HG02970 (cell line): Measurements from ENCODE around the gene FRAS1.
"Not testable (repeated sequence)": the region's sequence is repeated elsewhere in the genome, so short reads cannot be mapped to it uniquely, and the experiment has no call there.

Experiments used
- ATAC-seq: cut with Tn5 transposase; IDR thresholded peaks from one replicate; pipeline ENCODE4 v1.9.1; 2021; ENCODE audit warnings: mild to moderate bottlenecking, moderate library complexity, moderate number of reproducible peaks; ENCODE audit not compliant: unreplicated experiment, low FRiP score

Gene FRAS1

DNA sequence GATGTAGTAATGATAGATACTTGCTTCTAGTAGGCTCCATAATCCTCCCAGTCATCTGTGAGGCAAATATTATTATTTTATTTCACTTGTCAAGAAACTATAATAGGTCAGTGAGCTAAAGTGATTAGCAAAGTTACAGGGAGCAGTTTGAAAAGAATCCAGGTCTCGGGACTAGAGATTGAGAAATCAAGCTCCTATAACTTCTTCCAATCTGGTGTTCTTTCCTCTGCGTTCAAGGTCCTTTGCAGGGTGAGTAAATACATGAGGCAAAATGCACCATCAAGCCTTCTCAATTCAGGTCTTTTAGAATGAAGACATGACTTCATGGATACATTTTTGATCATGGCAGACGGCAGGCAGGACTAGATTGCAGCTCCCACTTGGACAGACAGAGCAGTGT, 150.4 kb downstream of the FRAS1 start:
- no peak for ATAC-seq

DNA sequence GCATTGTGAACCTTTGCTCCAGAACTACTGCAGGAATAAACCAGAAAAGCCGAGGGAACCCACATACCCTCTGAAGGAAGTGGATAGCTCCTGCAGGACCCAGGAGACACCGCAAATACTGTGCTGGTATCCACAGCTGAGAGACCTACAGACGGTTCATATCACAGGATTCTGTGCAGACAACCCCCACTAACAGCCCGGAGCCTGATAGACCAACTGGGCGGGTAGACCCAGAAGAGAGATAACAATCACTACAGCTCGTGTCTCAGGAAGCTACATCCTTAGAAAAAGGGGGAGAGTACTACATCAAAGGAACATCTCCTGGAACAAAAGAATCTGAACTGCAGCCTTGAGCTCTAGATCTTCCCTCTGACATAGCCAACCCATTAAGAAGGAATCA, 150.8 kb downstream of the FRAS1 start:
- no peak for ATAC-seq

DNA sequence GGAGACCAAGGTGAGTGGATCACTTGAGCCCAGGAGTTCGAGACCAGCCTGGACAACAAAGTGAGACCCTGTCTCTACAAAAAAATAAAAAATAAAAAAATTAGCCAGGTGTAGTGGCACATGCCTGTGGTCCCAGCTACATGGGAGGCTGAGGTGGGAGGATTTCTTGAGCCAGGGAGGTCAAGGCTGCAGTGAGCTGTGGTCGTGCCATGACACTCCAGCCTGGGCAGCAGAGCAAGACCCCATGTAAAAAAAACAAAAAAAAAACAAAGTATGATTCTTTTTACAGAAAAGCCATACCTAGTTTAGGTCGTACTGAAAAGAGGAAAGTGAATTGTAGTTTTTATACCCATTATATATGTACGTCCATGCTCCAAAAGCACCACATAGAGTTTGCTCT, 151.8 kb downstream of the FRAS1 start:
- ATAC-seq = not testable (repeated sequence)

DNA sequence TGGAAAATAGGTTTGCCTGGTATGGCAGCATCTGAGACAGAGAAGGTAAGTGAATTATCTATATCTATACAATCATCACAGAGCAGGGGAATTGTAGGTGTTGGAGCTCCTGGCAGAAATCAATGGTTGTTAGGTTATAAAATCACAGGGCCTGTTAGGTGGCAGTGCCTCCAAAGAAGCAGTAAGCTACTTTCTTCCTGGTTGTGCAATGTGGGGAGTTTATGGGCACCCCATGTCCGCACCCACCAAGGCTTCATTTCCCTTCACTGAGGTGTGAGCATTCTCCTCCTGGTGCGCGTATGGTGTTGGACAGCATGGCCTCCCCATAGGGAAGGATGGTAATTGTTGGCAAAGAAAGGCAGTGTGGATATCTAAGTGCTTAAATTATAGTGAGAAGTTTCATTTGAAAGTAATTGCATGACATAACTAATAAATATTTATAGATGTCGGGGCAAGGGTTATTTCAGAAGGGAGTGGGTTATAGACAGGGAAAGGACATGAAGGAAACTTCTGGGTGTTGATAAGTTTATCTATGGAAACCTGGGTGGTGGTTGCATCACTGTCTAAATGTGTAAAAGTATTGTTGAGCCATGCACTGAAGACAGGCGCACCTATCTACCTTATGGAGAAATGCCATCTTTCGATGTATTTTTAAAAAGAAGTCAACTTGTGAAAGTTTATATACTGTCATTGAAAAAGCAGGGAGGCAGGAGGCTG, 153.7 kb downstream of the FRAS1 start:
- no peak for ATAC-seq

DNA sequence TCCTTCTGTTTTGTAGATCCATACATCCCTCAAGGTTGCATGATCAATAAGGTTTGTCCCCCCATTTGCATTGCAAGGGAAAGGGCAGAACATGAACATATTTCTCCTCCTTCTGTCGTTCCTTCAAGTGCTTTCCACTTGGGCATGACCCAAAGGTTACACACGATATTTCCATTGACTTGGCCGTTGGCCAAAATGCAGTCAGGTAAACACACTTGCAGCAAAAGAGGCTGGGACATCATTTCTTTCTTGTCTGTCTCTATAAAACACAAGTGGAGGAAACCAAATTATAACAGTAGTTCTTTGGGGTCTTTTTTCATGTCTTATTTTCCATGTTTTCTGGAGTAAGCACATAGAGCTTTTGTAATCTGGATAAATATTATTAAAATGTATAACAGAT, 156.1 kb downstream of the FRAS1 start:
- no peak for ATAC-seq

DNA sequence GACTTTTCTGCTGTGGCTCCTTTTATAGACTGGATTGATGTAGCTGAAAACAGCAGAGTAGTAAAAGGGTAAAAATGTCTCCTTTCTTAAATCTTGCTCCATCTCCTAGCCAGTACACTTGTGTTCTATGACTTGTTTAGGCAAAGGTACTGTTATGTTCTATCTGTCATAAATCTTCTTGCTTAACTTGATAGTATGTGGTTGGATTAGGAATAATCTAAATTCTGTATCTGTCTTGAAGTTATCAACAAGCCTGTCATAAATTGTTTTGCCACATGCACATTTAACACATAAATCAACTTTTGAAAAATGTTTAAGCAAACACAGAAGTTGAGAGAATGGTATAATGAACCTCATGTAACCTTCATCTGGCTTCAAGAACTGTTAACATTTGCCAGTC, 157.0 kb downstream of the FRAS1 start:
- ATAC-seq = no peak

DNA sequence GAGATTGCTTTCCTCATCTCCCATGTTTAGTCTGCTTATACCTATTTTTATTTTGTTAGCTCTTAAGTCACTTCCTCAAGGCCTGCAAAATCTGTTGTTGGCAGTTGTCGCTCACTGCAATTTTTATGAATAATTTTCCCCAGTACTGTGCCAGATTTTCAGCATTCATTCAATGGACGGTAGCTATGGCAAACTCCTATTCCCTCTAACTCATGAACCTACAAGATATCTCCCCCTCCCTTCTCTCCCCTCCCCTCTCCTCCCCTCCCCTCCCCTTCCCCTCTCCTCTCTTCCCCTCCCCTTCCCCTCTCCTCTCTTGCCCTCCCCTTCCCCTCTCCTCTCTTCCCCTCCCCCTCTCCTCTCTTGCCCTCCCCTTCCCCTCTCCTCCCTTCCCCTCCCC, 160.4 kb downstream of the FRAS1 start:
- no peak for ATAC-seq

DNA sequence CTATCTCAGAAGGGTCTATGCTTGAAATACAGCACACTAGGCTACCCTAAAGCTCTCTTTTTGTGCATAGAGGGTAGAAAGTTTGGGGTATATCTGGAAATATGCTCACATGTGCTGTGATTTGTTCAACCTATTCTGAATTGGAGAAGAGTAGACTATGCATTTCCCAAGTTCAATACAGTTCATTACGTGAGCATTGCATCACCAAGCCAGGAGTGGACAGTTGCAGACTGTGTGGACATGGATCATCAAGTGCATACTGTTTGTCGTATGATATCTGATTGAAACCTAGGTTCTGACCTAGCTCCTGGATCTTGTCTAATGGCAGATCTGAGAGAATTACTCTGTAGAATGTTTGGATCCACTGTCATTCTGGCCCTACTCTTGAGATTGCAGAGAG, 161.1 kb downstream of the FRAS1 start:
- ATAC-seq = no peak

DNA sequence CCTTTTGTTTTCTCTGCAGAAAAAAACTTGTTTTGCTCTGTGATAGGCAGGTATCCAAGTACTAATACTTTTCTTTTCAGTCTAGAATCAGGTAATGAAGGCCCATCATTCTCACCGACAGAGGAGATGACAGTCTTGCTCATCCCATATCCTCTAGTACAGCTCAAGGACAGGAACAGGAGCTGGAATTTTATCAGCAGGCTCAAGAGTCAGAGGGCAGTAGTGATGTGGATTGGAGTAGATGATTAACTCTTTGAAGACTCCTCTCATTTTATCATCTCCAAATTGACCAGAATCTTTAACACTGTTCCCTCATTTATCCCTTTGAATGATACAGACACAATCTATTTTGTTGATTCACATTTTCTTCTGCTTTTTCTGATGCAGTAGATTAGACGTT, 162.7 kb downstream of the FRAS1 start:
- no peak for ATAC-seq

DNA sequence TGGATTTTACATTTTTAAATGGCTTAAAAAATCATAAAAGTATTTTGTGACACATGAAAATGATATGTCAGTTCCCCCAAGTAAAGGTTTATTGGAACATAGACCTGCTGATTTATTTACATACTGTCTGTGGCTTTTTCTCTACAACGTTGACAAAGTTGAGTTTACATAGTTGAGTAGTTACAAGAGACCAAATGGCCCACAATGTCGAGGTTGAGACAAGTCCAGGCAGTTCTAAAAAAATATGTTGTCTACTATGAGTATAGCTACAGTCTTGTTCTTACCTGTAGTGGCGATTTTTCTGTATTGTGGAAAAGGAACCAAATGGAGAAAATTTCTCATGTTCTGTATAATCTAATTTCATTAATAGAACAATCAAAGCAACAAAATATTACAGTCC, 163.2 kb downstream of the FRAS1 start:
- no peak for ATAC-seq

DNA sequence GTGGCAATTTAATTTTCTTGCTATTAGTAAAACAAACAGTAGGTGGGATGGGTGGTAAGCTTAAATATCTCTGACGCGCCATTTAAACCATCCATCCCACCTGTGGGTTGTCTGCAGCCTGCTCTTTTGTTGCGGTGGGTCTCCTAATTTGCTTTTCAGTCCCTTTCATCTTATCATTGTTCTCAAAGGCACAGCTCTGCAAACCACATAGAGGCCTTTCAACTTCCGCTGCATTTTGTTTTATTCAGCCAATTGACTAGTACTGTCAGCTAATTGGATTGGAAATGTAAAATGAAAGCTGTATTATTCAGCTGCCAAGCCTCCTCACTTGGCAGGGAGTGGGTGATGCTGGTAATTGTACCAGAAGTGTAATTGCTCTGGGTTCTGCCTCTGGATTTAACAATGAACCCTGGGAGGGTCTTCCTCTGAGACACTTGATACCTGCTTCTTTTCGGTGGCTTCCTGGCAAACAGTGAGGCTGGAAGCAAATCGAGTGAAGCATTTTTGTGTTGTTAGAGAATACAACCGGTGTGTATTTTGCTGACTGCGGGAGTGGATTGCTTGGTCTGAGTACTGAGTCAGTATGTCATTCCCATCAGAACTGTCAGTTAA, 165.6 kb downstream of the FRAS1 start:
- ATAC-seq = no peak

DNA sequence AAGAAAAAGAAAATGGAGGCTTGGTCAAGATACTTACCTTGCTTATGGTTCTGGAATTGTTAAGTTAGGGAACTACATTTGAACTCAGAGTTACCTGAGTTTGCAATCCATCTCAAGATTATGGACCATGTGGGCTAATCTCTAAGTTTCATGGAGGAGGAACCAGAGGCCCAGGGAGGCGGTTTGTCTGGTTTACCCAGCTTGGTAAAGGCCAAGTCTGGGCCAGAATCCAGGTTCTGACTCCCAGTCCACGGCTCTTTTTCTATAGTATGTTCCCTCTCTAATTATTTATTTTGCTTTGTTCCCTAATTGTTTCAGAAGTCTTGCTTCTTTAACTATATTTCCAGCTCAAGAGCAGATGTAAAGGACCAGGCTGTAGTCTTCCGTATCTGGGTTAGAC, 168.1 kb downstream of the FRAS1 start:
- no peak for ATAC-seq

DNA sequence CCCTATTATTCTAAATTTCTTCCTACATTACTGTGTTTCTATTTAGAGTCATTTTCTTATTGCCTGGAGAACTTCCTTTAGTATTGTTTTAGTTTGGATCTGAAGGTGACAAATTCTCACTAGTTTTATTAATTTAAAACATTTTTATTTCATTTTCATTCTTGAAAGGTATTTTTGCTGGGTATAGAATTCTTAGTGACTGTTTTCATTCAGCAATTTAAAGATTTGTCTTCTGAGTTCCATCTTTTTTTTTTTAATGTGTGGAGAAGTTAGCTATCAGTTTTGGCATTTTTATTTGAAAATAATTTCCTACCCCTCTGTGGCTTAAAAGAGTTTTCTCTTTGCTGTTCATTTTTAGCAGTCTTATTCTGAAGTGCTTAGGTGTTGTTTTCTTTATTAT, 169.2 kb downstream of the FRAS1 start:
- ATAC-seq = no peak

DNA sequence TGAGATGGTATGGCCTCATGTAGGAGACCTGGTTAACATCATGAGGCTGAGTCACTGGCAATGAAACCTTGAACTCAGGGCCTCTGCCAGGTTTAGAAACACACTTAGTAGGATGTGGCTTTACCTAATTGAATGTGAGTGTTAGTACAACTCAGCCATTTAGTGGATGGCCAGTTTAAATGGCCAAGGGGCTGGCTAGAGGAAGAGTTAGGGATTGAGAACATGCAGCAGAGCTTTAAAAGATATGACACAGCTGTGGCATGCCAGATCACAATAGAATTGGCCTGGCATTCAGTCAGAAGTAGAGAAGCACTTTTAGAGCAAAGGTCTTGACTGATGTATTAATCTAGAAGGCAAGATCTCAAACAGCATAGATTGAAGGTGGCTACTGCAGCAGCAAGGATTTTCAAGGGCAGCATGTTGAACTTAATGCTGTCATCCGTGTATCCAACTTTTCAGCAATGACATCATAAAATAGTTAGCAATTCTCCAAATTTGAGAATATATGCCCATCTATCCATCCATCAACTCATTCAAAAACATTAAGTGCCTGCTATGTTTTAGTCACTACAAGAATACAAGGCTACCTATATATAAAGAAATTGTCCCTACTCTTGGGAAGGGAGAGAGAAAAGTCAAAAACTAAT, 170.4 kb downstream of the FRAS1 start:
- ATAC-seq = no peak

DNA sequence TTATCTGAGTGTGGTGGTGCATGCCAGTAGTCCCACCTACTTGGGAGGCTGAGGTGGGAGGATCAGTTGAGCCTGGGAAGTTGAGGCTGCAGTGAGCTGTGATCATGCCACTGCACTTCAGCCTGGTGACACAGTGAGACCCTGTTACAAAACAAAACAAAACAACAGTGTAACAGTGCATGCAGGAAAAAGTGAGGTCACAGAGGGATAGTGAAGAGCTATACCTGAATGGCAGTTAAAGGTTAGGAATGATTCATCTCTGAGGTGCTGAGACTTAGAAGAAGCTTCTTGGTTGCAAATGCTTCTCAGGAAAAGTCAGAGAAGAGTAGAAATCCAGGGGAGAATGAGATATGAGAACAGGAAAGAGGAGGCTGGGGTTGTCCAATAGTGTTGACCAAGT, 178.7 kb downstream of the FRAS1 start:
- ATAC-seq = no peak

DNA sequence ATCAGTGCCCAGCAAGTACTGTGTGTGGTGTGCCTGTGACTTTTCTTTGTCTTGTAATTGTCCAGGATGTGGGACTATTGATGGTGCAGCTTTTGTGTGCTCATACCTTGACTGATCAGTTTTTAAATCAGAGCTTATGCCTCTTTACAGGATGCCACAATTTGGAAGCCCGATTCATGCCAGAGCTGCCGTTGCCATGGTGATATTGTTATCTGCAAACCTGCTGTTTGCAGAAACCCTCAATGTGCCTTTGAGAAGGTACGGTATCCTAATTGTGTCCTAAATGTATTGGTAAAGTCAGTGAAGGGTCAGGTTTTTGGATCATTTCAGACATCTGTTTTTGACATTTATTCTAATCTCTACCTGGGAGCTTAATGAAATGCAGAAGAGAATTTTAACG, 180.2 kb downstream of the FRAS1 start:
- no peak for ATAC-seq

DNA sequence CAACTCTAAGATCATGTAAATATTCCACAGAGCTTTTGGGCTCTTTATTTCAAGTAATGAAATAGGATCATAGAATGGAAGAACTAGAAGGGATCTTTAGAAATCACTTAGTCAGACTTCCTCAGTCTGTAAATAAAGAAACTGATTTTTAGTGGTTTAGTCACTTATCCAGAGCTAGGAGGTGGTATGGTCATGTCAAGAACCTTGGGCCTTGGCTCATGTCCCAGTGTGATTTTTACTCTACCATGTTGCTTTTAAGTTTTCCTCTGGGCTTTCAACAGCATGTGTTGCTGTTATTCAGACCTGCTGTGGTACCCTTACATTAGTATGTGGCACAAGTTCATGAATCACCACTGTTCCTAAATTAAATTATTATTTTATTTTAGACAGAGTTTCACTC, 184.9 kb downstream of the FRAS1 start:
- no peak for ATAC-seq

DNA sequence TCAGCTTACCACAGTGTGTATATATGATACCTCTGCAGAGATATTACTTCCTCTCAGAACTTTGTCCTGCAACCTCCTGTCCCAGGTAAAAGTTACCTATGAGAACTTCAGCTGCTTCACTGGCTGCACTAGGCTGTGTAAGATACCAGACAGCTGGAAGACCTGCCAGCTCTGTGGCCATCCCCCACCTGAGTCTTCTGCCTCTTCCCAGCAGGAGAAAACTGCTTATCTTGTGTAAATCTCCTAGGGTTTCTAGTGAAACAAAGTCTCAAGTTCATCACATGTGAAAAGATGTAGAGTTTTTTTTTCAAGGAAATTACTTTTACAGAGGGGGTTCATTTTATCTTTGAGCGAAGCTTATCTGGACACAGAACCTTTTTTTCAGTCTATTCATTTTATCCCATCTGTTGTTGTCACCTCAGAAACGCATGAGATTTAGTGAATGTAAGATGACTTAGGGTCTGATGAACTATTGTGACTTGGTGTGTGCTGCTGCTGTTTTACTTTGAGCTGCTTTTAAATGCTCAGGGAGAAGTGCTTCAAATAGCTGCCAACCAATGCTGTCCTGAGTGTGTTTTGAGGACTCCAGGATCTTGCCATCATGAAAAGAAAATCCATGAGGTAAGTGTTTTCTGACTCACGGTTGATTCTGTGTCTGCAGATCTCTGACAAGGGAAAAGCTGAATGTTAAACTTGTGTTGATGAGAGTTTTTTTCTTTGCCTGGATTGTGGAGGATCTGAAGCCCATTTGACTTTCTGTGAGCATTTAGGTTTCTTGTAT, 187.8 kb downstream of the FRAS1 start:
- ATAC-seq = no peak

DNA sequence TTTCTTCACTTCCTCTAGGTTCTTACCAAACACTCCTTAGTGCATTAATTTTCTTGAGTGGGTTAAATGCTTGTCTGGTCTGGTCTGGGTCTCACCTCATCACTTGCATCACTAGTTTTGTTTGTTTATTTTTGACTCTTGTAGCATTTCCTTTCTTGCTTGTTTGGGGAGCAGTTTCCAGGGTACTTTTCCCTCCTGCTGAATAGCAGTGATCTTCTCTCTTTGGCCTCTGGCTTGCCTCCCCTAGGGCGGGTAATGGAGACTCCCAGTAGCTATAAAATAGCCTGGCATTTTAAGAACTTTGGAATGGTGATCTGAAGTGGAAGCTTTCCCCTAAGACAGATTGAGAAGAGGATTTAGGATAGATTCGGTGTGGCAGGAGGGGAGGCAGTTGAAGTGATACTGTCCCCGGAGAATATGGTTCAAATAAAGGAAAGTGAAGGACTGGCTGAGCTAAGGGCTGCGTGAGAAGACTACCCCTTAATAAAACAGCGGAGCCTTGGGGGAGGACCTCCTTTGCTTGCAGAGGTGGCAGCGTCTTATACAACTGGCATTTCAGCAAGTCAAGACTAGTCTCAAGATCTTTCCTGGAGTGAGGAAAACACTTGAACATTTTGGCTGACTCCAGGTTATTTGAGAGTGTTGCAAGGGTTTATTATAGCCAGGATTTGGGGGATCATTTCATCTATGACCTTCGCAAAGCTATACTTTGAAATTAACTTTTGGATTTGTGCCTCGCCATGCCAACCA, 190.6 kb downstream of the FRAS1 start:
- ATAC-seq = no peak

DNA sequence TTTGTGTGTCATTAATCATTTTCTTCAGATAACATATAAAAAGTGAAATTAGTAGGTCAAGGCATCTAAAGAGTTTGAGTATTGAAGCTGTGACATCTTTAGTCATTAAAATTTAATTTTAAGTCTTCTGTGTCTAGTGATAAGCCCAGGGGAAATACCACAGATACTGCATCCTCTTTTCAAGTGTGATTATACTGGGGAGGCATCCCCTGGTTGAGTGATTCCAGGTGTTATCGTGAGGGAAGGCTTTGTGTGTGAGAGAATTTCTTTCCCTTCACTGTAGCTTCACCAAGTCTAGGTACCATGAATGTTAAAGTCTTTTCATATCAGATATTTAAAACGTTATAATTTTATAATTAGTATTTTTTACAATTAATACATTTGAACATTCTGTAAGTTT, 193.4 kb downstream of the FRAS1 start:
- no peak for ATAC-seq

DNA sequence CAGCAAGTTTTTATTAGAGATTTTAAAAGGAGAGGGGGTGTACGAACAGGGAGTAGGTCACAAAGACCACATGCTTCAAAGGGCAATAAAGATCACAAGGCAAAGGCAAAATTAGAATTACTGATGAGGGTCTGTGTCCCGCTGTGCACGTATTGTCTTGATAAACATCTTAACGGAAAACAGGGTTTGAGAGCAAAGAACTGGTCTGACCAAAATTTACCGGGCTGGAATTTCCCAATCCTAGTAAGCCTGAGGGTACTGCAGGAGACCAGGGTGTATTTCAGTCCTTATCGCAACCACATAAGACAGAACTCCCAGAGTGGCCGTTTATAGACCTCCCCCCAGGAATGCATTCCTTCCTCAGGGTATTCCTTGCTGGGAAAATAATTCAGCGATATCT, 195.7 kb downstream of the FRAS1 start:
- ATAC-seq = not testable (repeated sequence)
